GM23338 (cell line): Measurements from ENCODE around the gene PRKAA1.

ENCODE experiments used
- CREB1 ChIP-seq: fragments of 250-450 bp; sonication (Bioruptor Pico); IDR thresholded peaks from 2 replicates; pipeline ENCODE4 v1.5.0; 2020; ENCODE audit warnings: low read depth, mild to moderate bottlenecking, moderate library complexity
- CTCF ChIP-seq, 2 experiments: fragments of 200-600 bp in 1 of 2; sonication (generic) in 1 of 2; conservative IDR thresholded peaks; 2 replicates each; pipeline versions ENCODE4 v1.5.1 to v1.6.1; 2016 to 2017; ENCODE audit warnings: antibody characterized with exemption in 2 of 2, low read depth in 2 of 2, mild to moderate bottlenecking in 2 of 2, moderate library complexity in 1 of 2
- EZH2 ChIP-seq: fragments of 200-600 bp; sonication (generic); IDR thresholded peaks from one replicate; pipeline ENCODE4 v1.8.0; 2017; ENCODE audit warnings: antibody characterized with exemption, mild to moderate bottlenecking, low read depth; ENCODE audit not compliant: unreplicated experiment
- EZH2phosphoT487 ChIP-seq: fragments of 200-600 bp; sonication (generic); IDR thresholded peaks from one replicate; pipeline ENCODE4 v1.8.1; 2018; ENCODE audit warnings: antibody characterized with exemption; ENCODE audit not compliant: unreplicated experiment
- JUNB ChIP-seq: IDR thresholded peaks from one replicate; pipeline ENCODE4 v1.6.1; 2016; ENCODE audit warnings: antibody characterized with exemption; ENCODE audit not compliant: unreplicated experiment
- POLR2AphosphoS5 ChIP-seq: IDR thresholded peaks from 2 replicates; pipeline ENCODE4 v1.6.1; 2016; ENCODE audit warnings: antibody characterized with exemption, low read depth
- REST ChIP-seq: IDR thresholded peaks from one replicate; pipeline ENCODE4 v1.6.1; 2018; ENCODE audit warnings: antibody characterized with exemption; ENCODE audit not compliant: unreplicated experiment
- TF ChIP-seq, protein P1 (sequence below): IDR thresholded peaks from 2 replicates; pipeline ENCODE4 v1.6.1; 2016; ENCODE audit warnings: antibody characterized with exemption

DNA sequence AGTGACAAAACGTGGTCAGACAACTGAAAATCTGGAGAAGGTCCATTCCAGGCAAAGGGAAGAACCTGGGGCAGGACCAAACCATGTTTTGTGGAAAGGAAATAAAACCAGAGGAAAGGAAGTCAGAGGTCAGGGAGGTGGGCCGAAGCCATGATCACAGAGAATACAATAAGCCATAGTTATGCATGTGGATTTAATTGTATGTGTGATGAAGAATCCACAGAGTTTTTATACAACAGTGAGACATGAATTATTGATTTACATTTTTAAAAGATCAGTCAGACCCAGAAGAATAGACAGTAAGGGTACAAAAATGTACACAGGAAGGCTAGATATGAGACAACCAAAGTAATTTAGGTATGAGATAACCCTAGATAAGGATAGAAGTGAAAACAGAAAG lies 63.2 kb downstream of the PRKAA1 start:
- TF ChIP-seq CTCF (conservative IDR thresholded peaks at IDR 0.05; ENCODE audit: low read depth in 2 of 2) (no peak), CREB1 (CRISPR knock-in tag) (no peak), EZH2 (no peak), REST (no peak), JUNB (no peak), EZH2phosphoT487 (no peak), POLR2AphosphoS5 (no peak)
- TF ChIP-seq, protein P1, sequence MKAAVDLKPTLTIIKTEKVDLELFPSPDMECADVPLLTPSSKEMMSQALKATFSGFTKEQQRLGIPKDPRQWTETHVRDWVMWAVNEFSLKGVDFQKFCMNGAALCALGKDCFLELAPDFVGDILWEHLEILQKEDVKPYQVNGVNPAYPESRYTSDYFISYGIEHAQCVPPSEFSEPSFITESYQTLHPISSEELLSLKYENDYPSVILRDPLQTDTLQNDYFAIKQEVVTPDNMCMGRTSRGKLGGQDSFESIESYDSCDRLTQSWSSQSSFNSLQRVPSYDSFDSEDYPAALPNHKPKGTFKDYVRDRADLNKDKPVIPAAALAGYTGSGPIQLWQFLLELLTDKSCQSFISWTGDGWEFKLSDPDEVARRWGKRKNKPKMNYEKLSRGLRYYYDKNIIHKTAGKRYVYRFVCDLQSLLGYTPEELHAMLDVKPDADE, result no peak
